CD4-positive, alpha-beta memory T cell (primary cell): ENCODE measurements around the gene LATS2. TPM values are rescaled to one million over a fixed set of nuclear protein-coding genes. Genes with fewer than 3 reads are reported as not detected.

Experiments used
- CTCF ChIA-PET: fragments of 350-600 bp; sonication (Branson Sonifier 250); formaldehyde crosslinking; loops from one replicate; lab custom pipeline; 2021; ENCODE audit warnings: inconsistent platforms; ENCODE audit not compliant: partially characterized antibody; lab: Charles Lee
- POLR2A ChIA-PET: fragments of 350-600 bp; sonication (Branson Sonifier 250); formaldehyde crosslinking; loops from one replicate; lab custom pipeline; 2021; ENCODE audit not compliant: partially characterized antibody; lab: Charles Lee
- DNase-seq, 5 donors: peaks; one replicate each; pipeline versions ENCODE4 v3.0.0 to v3.0.0-alpha.2; 2020 to 2022; ENCODE audit warnings: mixed read lengths in 1 of 5
- H3K27ac ChIP-seq: one replicate; pipeline ENCODE4 v1.7.0; 2013; ENCODE audit warnings: low read depth, low read length
- H3K27me3 ChIP-seq: 2 replicates; pipeline ENCODE4 v1.7.0; 2013; ENCODE audit warnings: mild to moderate bottlenecking, low read length, moderate library complexity; ENCODE audit not compliant: insufficient read depth
- H3K36me3 ChIP-seq: 2 replicates; pipeline ENCODE4 v1.7.0; 2013; ENCODE audit warnings: mild to moderate bottlenecking, low read length, moderate library complexity; ENCODE audit not compliant: insufficient read depth
- H3K4me1 ChIP-seq: 2 replicates; pipeline ENCODE4 v1.7.0; 2013; ENCODE audit warnings: mild to moderate bottlenecking, low read length, moderate library complexity; ENCODE audit not compliant: insufficient read depth
- H3K4me3 ChIP-seq, 2 donors: one replicate each; pipeline ENCODE4 v1.7.0; 2013; ENCODE audit warnings: low read length in 2 of 2, mild to moderate bottlenecking in 1 of 2
- H3K9me3 ChIP-seq, 2 donors: one replicate each; pipeline ENCODE4 v1.7.0; 2013; ENCODE audit warnings: low read length in 2 of 2, control low read depth in 1 of 2; ENCODE audit not compliant: control insufficient read depth in 1 of 2
- H3K27ac Mint-ChIP-seq, 7 donors: one replicate each; pipeline ENCODE4 v1.8.0; 2020 to 2021; ENCODE audit warnings: mixed read lengths in 7 of 7, mild to moderate bottlenecking in 6 of 7, inconsistent platforms in 3 of 7, moderate library complexity in 3 of 7
- H3K27me3 Mint-ChIP-seq, 2 donors: one replicate each; pipeline ENCODE4 v1.8.0; 2020 to 2021; ENCODE audit warnings: mixed read lengths in 2 of 2
- H3K36me3 Mint-ChIP-seq, 2 donors: one replicate each; pipeline ENCODE4 v1.8.0; 2020 to 2021; ENCODE audit warnings: mixed read lengths in 2 of 2, inconsistent platforms in 1 of 2, mild to moderate bottlenecking in 1 of 2
- H3K4me1 Mint-ChIP-seq, 4 donors: one replicate each; pipeline ENCODE4 v1.8.0; 2020 to 2021; ENCODE audit warnings: mixed read lengths in 4 of 4, mild to moderate bottlenecking in 1 of 4
- H3K4me3 Mint-ChIP-seq, 8 donors: one replicate each; pipeline ENCODE4 v1.8.0; 2020 to 2021; ENCODE audit warnings: mixed read lengths in 8 of 8, mild to moderate bottlenecking in 7 of 8, moderate library complexity in 6 of 8, inconsistent platforms in 3 of 8
- H3K9me3 Mint-ChIP-seq, 8 donors: one replicate each; pipeline ENCODE4 v1.8.0; 2020 to 2021; ENCODE audit warnings: mixed read lengths in 8 of 8, mild to moderate bottlenecking in 5 of 8, inconsistent platforms in 3 of 8, moderate library complexity in 1 of 8
- intact Hi-C: fragments of 100-400 bp; cut with micrococcal nuclease; formaldehyde crosslinking; loops from one replicate; pipeline ENCODE4 v1.15.1; 2023
- polyA plus RNA-seq, 2 donors: library from polyadenylated mRNA; unstranded; fragments of 300-500 nt; fragmentation: Illumina TruSeq; gene quantifications; one replicate each; pipeline ENCODE4 v1.2.3, GENCODE V29; 2021
- total RNA-seq, 2 experiments: library from RNA; stranded (reverse); gene quantifications; one replicate each; pipeline ENCODE4 v1.2.3, GENCODE V29; 2021

LATS2 gene
- total and polyA plus RNA-seq, 4 experiments from 2014 or later: 0.25 to 4.5 (median 3.4) TPM; not detected in 1

GRCh38 chr13:21031594-21032275 is 29.7 kb downstream of the LATS2 start:
- POLR2A ChIA-PET: no interaction called here
- CTCF ChIA-PET: interaction anchor here (1.5 kb wide), 1 partner anchor 10 kb away, joined by 3 read pairs; no protein-coding TSS in a partner anchor
- intact Hi-C loops: no loop called here

DNA sequence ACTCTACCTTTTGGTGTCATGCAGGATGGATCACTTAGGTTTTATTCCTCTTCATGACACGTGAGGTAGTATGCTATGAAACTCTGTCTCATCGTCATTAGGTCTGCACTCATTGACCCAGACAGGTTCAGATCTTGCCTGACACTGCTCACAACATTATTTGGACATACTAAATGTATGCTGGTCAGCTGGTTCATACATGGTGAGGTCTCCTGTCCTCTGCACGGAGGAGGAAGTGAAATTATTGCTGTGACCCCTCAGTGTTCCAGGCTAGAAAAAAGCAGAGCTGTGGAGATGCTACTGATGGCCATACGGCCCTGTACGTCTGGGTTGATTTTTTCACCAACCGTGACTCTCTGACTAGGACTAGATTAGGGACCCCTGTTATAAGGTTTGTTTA is 35.8 kb downstream of the LATS2 start:
- H3K27me3 ChIP-seq: no peaks in the 10 kb centered on the region
- H3K4me3 ChIP-seq: no peak overlapping the region
- Mint-ChIP-seq H3K36me3 (no peaks in the 10 kb centered on the region), H3K9me3 (peaks cover 0 to 2% (median 0%) of the 10 kb centered on the region in 8 donors), H3K27me3 (no peaks in the 10 kb centered on the region), H3K4me3 (no peak overlapping the region), H3K4me1 (no peaks in the 10 kb centered on the region), H3K27ac (no peak overlapping the region)
- POLR2A ChIA-PET: no interaction called here
- H3K27ac ChIP-seq: no peak overlapping the region
- H3K36me3 ChIP-seq: no peaks in the 10 kb centered on the region
- no peak for DNase-seq
- CTCF ChIA-PET: no interaction called here
- H3K9me3 ChIP-seq: no peaks in the 10 kb centered on the region
- intact Hi-C loops: no loop called here
- no peaks in the 10 kb centered on the region for H3K4me1 ChIP-seq

More at GRCh38 chr13:21031594-21032275, 29.7 kb downstream of the LATS2 start:
- peaks cover 0 to 7% (median 0%) of the 10 kb centered on the region in 4 donors for H3K4me1 Mint-ChIP-seq
- no peak overlapping the region for H3K4me3 ChIP-seq
- no peaks in the 10 kb centered on the region for H3K27me3 ChIP-seq
- no peaks in the 10 kb centered on the region for H3K4me1 ChIP-seq
- DNase-seq: no peak
- H3K4me3 Mint-ChIP-seq: no peak overlapping the region
- no peak overlapping the region for H3K27ac ChIP-seq
- no peaks in the 10 kb centered on the region for H3K27me3 Mint-ChIP-seq
- H3K27ac Mint-ChIP-seq: no peak overlapping the region
- no peaks in the 10 kb centered on the region for H3K36me3 Mint-ChIP-seq
- H3K9me3 Mint-ChIP-seq: peaks cover 0 to 7% (median 0%) of the 10 kb centered on the region in 8 donors
- no peaks in the 10 kb centered on the region for H3K36me3 ChIP-seq
- H3K9me3 ChIP-seq: no peaks in the 10 kb centered on the region

DNA sequence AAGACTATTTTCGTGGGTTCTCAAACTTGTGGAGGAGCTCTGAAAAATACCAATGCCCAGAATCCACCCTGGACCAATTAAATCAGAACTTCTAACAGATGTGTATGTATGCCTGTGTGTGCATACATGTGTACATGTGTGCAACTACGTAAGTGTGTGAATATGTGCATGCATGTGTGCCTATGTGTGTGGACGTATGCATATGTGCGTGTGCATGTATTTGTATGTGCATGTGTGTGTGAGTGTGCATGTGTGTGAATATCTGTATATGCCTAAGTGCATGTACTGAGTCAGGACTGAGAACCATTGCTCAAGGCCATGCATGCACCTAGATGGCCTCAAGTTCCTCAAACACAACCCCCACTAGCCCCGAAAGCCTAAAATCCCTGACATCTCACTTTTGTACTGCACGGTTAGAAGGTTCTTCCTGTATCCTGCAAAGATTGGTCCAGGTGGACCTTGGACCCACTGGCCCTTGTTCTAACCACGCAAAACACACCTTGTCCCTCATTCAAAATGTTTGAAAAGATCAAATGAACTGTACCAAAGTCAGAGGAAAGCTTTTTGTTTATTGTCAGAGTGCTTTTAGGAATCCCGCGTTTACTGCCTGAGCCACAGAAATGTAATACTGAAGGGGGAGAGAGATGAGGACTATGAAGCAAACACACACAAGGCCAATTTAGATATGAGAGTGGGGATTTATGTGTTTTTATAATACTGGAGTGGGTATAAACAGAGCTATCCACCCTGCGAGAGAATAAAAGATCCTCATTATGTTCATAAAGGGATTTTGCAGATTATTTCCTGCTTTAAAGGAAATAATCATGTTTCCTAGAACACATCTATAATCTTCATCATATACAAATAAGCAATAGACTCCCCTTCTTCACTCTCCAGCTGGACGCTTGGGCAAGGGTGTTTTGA is 39.1 kb downstream of the LATS2 start:
- Histone ChIP-seq H3K27ac (no peak overlapping the region), H3K36me3 (no peaks in the 10 kb centered on the region), H3K27me3 (no peaks in the 10 kb centered on the region), H3K4me1 (no peaks in the 10 kb centered on the region), H3K4me3 (no peak overlapping the region), H3K9me3 (no peaks in the 10 kb centered on the region)
- no peak for DNase-seq
- Mint-ChIP-seq H3K36me3 (peaks cover 0 to 3% of the 10 kb centered on the region in 2 donors), H3K9me3 (peaks cover 0 to 4% (median 0%) of the 10 kb centered on the region in 8 donors), H3K27ac (no peak overlapping the region), H3K4me1 (peaks cover under 1 to 6% (median 1%) of the 10 kb centered on the region in 4 donors), H3K4me3 (no peak overlapping the region), H3K27me3 (no peaks in the 10 kb centered on the region)
- POLR2A ChIA-PET: no interaction called here
- CTCF ChIA-PET: interaction anchor here (0.6 kb wide), 1 partner anchor 79 kb away, joined by 4 read pairs; no protein-coding TSS in a partner anchor
- intact Hi-C loops: no loop called here

- Histone ChIP-seq H3K4me1 (no peaks in the 10 kb centered on the region), H3K36me3 (no peaks in the 10 kb centered on the region), H3K9me3 (no peaks in the 10 kb centered on the region), H3K27ac (no peak overlapping the region), H3K27me3 (no peaks in the 10 kb centered on the region), H3K4me3 (no peak overlapping the region)
- intact Hi-C loops: no loop called here
- no peak for DNase-seq
- peaks cover 4 to 16% (median 9%) of the 10 kb centered on the region in 4 donors for H3K4me1 Mint-ChIP-seq
- POLR2A ChIA-PET: no interaction called here
- H3K4me3 Mint-ChIP-seq: no peak overlapping the region
- H3K9me3 Mint-ChIP-seq: peaks cover 0 to 4% (median 0%) of the 10 kb centered on the region in 8 donors
- CTCF ChIA-PET: no interaction called here
- H3K27ac Mint-ChIP-seq: no peak overlapping the region
- no peaks in the 10 kb centered on the region for H3K27me3 Mint-ChIP-seq
- H3K36me3 Mint-ChIP-seq: peaks cover 0 to 3% of the 10 kb centered on the region in 2 donors
Measured at GRCh38 chr13:21020581-21020980, 40.8 kb downstream of the LATS2 start.

DNA sequence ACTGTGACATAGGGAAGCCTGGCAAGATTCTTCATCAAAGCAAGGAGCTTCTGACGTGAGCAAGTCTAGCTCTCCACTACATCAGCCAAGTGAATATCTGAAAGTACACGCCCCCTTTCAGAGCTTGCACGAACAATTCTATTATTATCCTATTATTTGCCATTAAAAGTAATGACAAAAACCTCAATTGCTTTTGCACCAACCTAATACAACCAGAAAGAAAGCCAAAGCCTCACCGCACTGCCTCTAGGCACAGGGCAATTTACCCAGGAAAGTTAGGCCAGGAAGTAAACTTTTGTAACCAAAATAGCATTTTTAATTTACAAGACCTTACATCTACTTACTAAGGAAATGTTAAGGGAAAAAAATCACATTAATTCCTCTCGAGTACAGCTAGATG is 41.2 kb downstream of the LATS2 start:
- Histone ChIP-seq H3K36me3 (no peaks in the 10 kb centered on the region), H3K4me3 (no peak overlapping the region), H3K27ac (no peak overlapping the region), H3K9me3 (no peaks in the 10 kb centered on the region), H3K4me1 (no peaks in the 10 kb centered on the region), H3K27me3 (no peaks in the 10 kb centered on the region)
- CTCF ChIA-PET: no interaction called here
- intact Hi-C loops: no loop called here
- Mint-ChIP-seq H3K27me3 (no peaks in the 10 kb centered on the region), H3K4me1 (peaks cover 4 to 16% (median 9%) of the 10 kb centered on the region in 4 donors), H3K9me3 (peaks cover 0 to 4% (median 0%) of the 10 kb centered on the region in 8 donors), H3K4me3 (no peak overlapping the region), H3K36me3 (peaks cover 0 to 3% of the 10 kb centered on the region in 2 donors), H3K27ac (no peak overlapping the region)
- no peak for DNase-seq
- POLR2A ChIA-PET: no interaction called here

DNA sequence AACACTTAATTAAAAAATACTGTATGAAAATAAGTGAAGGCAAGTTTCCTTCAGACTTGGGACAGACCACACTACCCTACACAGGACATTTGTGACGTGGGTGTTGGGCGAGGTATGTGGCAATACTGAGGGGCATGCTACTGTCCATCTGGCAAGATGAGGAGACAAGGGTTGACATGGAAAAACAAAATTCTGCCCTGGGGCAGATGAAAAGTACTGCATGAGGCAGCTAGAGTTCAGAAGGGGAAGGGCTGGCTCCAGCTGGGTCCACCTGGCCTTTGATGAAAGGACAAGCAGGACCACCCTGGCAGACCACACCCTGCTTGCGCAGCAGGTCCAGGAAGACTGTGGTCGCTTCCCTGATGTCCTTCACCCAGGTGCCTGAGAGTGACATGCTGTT is 43.2 kb downstream of the LATS2 start:
- Histone ChIP-seq H3K27me3 (no peaks in the 10 kb centered on the region), H3K4me1 (no peaks in the 10 kb centered on the region), H3K27ac (no peak overlapping the region), H3K9me3 (no peaks in the 10 kb centered on the region), H3K36me3 (no peaks in the 10 kb centered on the region), H3K4me3 (no peak overlapping the region)
- CTCF ChIA-PET: no interaction called here
- no peak for DNase-seq
- H3K4me1 Mint-ChIP-seq: peaks cover 4 to 16% (median 9%) of the 10 kb centered on the region in 4 donors
- H3K36me3 Mint-ChIP-seq: peaks cover 0 to 3% of the 10 kb centered on the region in 2 donors
- intact Hi-C loops: no loop called here
- peak overlapping the region in 1 of 8 donors; percentile 7 for H3K4me3 Mint-ChIP-seq
- H3K27me3 Mint-ChIP-seq: no peaks in the 10 kb centered on the region
- POLR2A ChIA-PET: no interaction called here
- H3K9me3 Mint-ChIP-seq: peaks cover 0 to 4% (median 0%) of the 10 kb centered on the region in 8 donors
- no peak overlapping the region for H3K27ac Mint-ChIP-seq

GRCh38 chr13:21016487-21016886 is 44.9 kb downstream of the LATS2 start:
- H3K36me3 Mint-ChIP-seq: peaks cover 0 to 3% of the 10 kb centered on the region in 2 donors
- H3K9me3 ChIP-seq: no peaks in the 10 kb centered on the region
- no peak overlapping the region for H3K27ac ChIP-seq
- no peak for DNase-seq
- no peak overlapping the region for H3K4me3 Mint-ChIP-seq
- ChIA-PET POLR2A (no interaction called here), CTCF (no interaction called here)
- H3K4me3 ChIP-seq: no peak overlapping the region
- H3K4me1 ChIP-seq: no peaks in the 10 kb centered on the region
- H3K27ac Mint-ChIP-seq: peak overlapping the region in 1 of 7 donors; percentile 68
- H3K36me3 ChIP-seq: no peaks in the 10 kb centered on the region
- intact Hi-C loops: no loop called here
- peaks cover 0 to 4% (median 0%) of the 10 kb centered on the region in 8 donors for H3K9me3 Mint-ChIP-seq
- H3K27me3 ChIP-seq: no peaks in the 10 kb centered on the region
- H3K27me3 Mint-ChIP-seq: no peaks in the 10 kb centered on the region
- peaks cover 4 to 16% (median 9%) of the 10 kb centered on the region in 4 donors for H3K4me1 Mint-ChIP-seq
